WI38 (cell line): ENCODE measurements around the gene FRMD4B.

ENCODE experiments used
- H3K4me3 ChIP-seq: 2 replicates; pipeline ENCODE4 v1.5.1; 2011; ENCODE audit warnings: low read depth, mild to moderate bottlenecking, control low read depth, low read length
- CTCF ChIP-seq: IDR thresholded peaks from 2 replicates; pipeline ENCODE4 v1.5.1; 2012; ENCODE audit warnings: low read depth, mild to moderate bottlenecking, control low read depth, low read length

Gene FRMD4B

GRCh38 chr3:69246612-69247011, 139.3 kb downstream of the FRMD4B start:
- H3K4me3 ChIP-seq = no peak overlapping the region
- no peak for TF ChIP-seq CTCF

- no peak for TF ChIP-seq CTCF
- H3K4me3 ChIP-seq = no peak overlapping the region
These were observed 141.8 kb downstream of the FRMD4B start for GRCh38 chr3:69244039-69244438.

GRCh38 chr3:69241769-69242168, 144.1 kb downstream of the FRMD4B start:
- TF ChIP-seq CTCF = no peak
- no peak overlapping the region for H3K4me3 ChIP-seq

GRCh38 chr3:69240651-69241568, 145.0 kb downstream of the FRMD4B start:
- no peak for TF ChIP-seq CTCF
- H3K4me3 ChIP-seq = no peak overlapping the region

GRCh38 chr3:69239063-69239462, 146.8 kb downstream of the FRMD4B start:
- no peak for TF ChIP-seq CTCF

GRCh38 chr3:69236812-69237707, 148.8 kb downstream of the FRMD4B start:
- no peak overlapping the region for H3K4me3 ChIP-seq
- TF ChIP-seq CTCF = no peak

More at GRCh38 chr3:69239063-69239462, 146.8 kb downstream of the FRMD4B start:
- H3K4me3 ChIP-seq = no peak overlapping the region
